Measurements from ENCODE around the gene CD36.

Gene CD36

GRCh38 chr7:80682744-80683143 is 44.3 kb downstream of the CD36 start:
- DNase-seq (ENCODE audit: extremely low read depth, low read depth) = no peak
- TF ChIP-seq, protein P1, sequence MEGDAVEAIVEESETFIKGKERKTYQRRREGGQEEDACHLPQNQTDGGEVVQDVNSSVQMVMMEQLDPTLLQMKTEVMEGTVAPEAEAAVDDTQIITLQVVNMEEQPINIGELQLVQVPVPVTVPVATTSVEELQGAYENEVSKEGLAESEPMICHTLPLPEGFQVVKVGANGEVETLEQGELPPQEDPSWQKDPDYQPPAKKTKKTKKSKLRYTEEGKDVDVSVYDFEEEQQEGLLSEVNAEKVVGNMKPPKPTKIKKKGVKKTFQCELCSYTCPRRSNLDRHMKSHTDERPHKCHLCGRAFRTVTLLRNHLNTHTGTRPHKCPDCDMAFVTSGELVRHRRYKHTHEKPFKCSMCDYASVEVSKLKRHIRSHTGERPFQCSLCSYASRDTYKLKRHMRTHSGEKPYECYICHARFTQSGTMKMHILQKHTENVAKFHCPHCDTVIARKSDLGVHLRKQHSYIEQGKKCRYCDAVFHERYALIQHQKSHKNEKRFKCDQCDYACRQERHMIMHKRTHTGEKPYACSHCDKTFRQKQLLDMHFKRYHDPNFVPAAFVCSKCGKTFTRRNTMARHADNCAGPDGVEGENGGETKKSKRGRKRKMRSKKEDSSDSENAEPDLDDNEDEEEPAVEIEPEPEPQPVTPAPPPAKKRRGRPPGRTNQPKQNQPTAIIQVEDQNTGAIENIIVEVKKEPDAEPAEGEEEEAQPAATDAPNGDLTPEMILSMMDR (IDR thresholded peaks at IDR 0.05; ENCODE audit: low read depth, low read length) = no peak

- TF ChIP-seq, protein P1 (IDR thresholded peaks at IDR 0.05; ENCODE audit: low read depth, low read length) = no peak
- no peak for DNase-seq (ENCODE audit: extremely low read depth, low read depth)
Measured at GRCh38 chr7:80686576-80686975, 48.1 kb downstream of the CD36 start.

- TF ChIP-seq, protein P1 (IDR thresholded peaks at IDR 0.05; ENCODE audit: low read depth, low read length) = peak; percentile 38
- DNase-seq (ENCODE audit: extremely low read depth, low read depth) = no peak
Measured at GRCh38 chr7:80699045-80699638, 60.7 kb downstream of the CD36 start.

DNA sequence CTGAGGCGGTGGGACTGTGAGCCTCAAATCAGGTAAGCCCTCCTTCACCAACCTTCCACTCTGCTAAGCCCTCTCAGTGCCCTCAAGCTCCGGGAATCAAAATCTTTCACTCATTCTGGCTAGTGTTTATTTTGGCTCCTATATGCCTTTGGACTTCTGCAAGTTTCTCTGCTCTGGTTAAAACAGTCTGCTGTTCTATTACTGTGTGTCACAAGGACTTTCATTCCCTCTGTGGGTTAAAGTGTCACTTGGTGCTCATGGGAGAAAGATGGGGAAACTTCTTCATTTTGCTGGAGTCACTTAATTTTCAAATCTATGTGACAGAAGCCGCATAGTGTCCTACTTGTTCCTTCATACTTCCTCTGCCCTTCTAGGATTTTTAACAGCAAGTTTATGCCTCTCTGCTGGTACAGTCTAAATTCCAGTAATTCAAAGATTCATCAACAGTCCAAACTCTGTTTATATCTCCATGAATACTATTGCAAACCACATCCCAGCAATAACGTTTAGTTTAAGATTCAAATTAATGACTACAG is 61.3 kb downstream of the CD36 start:
- TF ChIP-seq, protein P1 (IDR thresholded peaks at IDR 0.05; ENCODE audit: low read depth, low read length) = no peak
- no peak for DNase-seq (ENCODE audit: extremely low read depth, low read depth)

DNA sequence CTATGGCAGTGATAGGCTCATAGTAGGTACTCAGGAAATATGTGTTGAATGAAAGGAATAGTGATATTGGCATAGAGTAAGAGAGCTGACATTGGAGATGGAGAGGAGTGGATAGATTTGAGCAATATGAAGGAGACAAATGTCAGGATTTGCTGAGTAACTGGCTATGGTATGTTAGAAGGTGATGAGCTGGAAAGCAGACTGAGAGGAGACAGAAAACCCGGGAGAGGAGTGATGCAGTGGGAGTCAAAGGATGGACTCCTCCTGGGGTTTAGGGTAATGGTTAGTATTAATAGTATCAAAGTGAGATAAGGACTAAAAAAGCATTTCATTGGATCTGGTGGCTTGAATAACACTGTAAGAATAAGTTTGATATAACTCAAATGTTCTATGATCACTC is 64.8 kb downstream of the CD36 start:
- TF ChIP-seq, protein P1 (IDR thresholded peaks at IDR 0.05; ENCODE audit: low read depth, low read length) = no peak
- DNase-seq (ENCODE audit: extremely low read depth, low read depth) = no peak

GRCh38 chr7:80705130-80705781 is 66.8 kb downstream of the CD36 start:
- TF ChIP-seq, protein P1 (IDR thresholded peaks at IDR 0.05; ENCODE audit: low read depth, low read length) = no peak

DNA sequence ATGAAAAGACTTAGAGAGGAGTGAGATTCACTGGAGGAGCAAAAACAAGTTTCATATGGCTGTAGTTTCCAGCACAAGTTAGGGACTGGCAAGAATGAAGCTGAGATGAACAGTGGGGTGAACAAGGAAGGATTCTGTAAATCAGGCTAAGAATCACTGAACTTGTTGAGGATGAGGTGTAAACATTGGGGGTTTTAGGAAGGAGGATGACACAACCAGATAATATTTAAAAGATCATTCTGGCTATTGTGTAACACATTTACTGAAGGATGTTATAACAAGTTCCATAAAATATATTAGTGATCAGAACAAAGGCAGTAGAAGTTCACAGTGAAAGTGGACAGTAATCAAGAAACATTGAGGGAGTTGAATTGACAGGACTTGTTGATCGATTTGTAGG is 68.9 kb downstream of the CD36 start:
- no peak for DNase-seq (ENCODE audit: extremely low read depth, low read depth)
- TF ChIP-seq, protein P1 (IDR thresholded peaks at IDR 0.05; ENCODE audit: low read depth, low read length) = no peak

More at GRCh38 chr7:80705130-80705781, 66.8 kb downstream of the CD36 start:
- no peak for DNase-seq (ENCODE audit: extremely low read depth, low read depth)
